GM19025 (cell line): ENCODE results near the gene OCIAD2.
"Not testable (repeated sequence)": the region's sequence is repeated elsewhere in the genome, so short reads cannot be mapped to it uniquely, and the experiment has no call there.

ENCODE experiments used
- ATAC-seq: cut with Tn5 transposase; IDR thresholded peaks from one replicate; pipeline ENCODE4 v1.9.1; 2021; ENCODE audit warnings: mild to moderate bottlenecking, low read depth, moderate library complexity; ENCODE audit not compliant: unreplicated experiment

OCIAD2 gene

DNA sequence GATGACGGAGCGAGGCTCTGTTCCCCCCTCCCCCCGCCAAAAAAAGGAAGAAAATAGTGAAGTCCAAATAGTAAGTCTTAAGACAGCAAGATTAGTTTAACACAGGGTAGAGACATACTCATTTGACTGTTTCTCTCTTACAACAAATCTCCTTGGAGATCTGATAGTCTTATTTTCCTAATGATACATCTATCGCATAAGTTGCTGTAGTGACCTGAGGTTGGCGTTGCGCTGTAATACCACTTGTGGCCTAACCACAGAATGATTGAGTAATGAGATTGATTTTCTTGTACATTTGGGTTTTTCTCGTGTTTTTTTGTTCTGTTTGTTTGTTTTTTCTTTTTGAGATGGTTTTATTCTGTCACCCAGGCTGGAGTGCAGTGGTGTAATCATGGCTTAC lies 48.4 kb downstream of the OCIAD2 start:
- ATAC-seq = no peak

- no peak for ATAC-seq
Measured at GRCh38 chr4:48854982-48855381, 51.6 kb downstream of the OCIAD2 start.

DNA sequence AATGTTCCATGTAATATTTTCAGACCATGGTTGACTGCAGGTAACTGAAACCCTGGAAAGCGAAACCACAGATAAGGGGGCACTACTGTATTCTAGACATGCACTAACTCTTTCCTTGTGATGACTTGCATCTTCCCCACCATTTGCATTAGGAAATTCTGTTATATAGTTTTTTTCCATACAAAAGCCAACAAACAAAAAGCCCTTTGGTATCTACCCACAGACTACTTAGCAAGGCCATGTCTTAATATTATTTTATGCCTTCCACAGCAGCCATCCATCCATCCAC lies 52.2 kb downstream of the OCIAD2 start:
- no peak for ATAC-seq

GRCh38 chr4:48853604-48854394 lies 52.8 kb downstream of the OCIAD2 start:
- ATAC-seq = no peak

- ATAC-seq = no peak
Measured at GRCh38 chr4:48851651-48852050, 54.9 kb downstream of the OCIAD2 start.

GRCh38 chr4:48848799-48849198 lies 57.8 kb downstream of the OCIAD2 start:
- not testable (repeated sequence) for ATAC-seq

DNA sequence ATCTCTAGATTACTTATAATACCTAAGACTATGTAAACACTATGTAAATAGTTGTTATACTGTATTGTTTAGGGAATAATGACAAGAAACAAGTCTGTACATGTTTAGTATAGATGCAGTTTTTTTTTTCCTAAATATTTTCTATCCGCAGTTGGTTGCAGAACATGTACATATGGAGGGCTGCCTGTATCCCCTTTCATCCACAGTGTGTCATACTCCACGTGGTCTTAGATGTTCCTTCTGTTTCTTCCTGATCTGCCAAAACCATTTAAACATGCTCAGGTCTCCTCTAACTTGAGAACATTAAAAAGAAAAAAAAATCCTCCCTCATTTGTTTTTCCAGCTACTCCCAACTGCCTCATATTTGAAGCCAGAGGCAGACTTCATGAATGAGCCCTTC lies 61.7 kb downstream of the OCIAD2 start:
- ATAC-seq = no peak

DNA sequence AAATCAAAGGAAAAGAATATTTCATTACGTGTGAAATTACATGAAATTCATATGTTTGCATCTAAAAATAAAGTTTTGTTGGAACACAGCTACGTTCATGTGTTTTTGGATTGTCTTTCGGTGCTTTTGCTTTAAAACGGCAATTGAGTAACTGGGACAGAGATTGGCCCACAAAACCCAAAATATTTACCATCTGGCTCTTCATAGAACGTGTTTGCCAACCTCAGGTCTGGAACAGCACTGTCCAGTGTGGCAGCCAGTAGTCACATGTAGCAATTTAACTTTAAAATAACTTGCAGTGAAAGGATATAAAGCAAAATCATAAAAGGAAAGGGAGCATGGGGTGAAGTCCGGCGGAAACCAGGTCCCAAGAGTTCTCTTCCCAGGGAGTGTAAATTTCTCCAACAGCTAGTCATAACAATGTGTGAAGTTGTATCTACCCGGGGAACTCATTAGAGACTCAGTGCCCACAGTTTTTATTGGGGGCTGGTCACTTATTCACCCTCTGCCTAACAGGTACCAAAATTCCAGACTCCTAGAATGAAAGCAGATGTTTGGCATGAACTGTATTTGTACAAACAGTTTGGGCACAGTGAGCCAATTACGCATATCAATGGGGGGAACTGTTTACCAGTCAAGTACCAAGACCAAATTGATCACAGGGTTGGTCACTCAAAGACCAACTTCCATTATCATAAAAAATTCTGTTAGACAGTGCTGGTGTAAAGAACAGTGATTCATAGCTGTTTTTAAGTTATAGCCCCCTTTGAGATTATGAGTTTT lies 65.3 kb downstream of the OCIAD2 start:
- no peak for ATAC-seq

DNA sequence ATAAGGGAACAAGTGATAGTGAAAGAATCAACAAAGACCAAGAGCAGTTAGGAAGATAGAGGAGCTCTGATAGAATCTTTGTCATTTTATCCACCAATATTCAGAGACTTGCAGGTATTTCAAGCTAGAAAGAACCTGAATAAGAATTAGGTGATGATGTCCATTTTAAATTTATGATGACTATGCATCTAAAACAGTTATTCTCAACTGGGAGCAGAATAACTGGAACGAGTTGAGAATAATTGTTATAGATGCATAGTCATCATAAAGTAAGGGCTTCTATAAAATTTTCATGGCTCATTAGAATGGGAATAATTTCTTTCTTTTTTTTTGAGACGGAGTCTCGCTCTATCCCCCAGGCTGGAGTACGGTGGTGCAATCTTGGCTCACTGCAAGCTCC lies 69.9 kb downstream of the OCIAD2 start:
- ATAC-seq = no peak
